NCI-H524 (cell line): ENCODE data around the gene ATP8B1.

Source experiments
- DNase-seq, 2 experiments: peaks; one replicate each; lab custom pipeline; 2025; lab: John Stamatoyannopoulos, UW

ATP8B1 gene

GRCh38 chr18:57618910-57619309 is 184.2 kb downstream of the ATP8B1 start:
- DNase-seq, result no peak

GRCh38 chr18:57603871-57604270 is 199.2 kb downstream of the ATP8B1 start:
- no peak for DNase-seq
